CD14-positive monocyte (primary cell): ENCODE results near the gene C1QL2. TPM values are rescaled to one million over a fixed set of nuclear protein-coding genes. Genes with fewer than 3 reads are reported as not detected.

Experiments used
- DNase-seq, 3 donors: peaks; one replicate each; pipeline ENCODE4 v3.0.0-alpha.2; 2011 to 2022
- H2AFZ ChIP-seq: 2 replicates; pipeline ENCODE4 v1.6.0; 2012; ENCODE audit warnings: mild to moderate bottlenecking, low read depth, low read length, inconsistent platforms; ENCODE audit not compliant: insufficient read depth, poor library complexity, severe bottlenecking
- H3K27ac ChIP-seq, 2 donors: 1 replicate in 1 of 2; 2 replicates in 1 of 2; pipeline ENCODE4 v1.5.1; 2012 to 2013; ENCODE audit warnings: low read length in 2 of 2, control low read depth in 1 of 2, inconsistent platforms in 1 of 2, low read depth in 1 of 2, mild to moderate bottlenecking in 1 of 2
- H3K27me3 ChIP-seq, 2 donors: one replicate each; pipeline versions ENCODE4 v1.6.0 to v1.6.1; 2011 to 2013; ENCODE audit warnings: low read length in 2 of 2; ENCODE audit not compliant: control insufficient read depth in 2 of 2, insufficient read depth in 2 of 2
- H3K36me3 ChIP-seq, 2 donors: replicated peaks in 1 of 2; 1 replicate in 1 of 2; 2 replicates in 1 of 2; pipeline versions ENCODE4 v1.5.1 to v1.6.1; 2012 to 2013; ENCODE audit warnings: low read length in 2 of 2, control low read depth in 1 of 2, inconsistent platforms in 1 of 2, mild to moderate bottlenecking in 1 of 2; ENCODE audit not compliant: insufficient read depth in 2 of 2, control insufficient read depth in 1 of 2
- H3K4me1 ChIP-seq, 2 donors: 1 replicate in 1 of 2; 2 replicates in 1 of 2; pipeline versions ENCODE4 v1.5.1 to v1.6.1; 2012 to 2013; ENCODE audit warnings: low read length in 2 of 2, control low read depth in 1 of 2, inconsistent platforms in 1 of 2, mild to moderate bottlenecking in 1 of 2, moderate library complexity in 1 of 2; ENCODE audit not compliant: insufficient read depth in 2 of 2, control insufficient read depth in 1 of 2
- H3K4me2 ChIP-seq: replicated peaks from 2 replicates; pipeline ENCODE3; 2012; ENCODE audit warnings: low read length, moderate library complexity, mild to moderate bottlenecking; ENCODE audit not compliant: poor library complexity, severe bottlenecking; ENCODE audit errors: extremely low read depth
- H3K4me3 ChIP-seq, 3 experiments: fragments of 200-600 bp in 1 of 3; sonication (generic) in 1 of 3; replicated peaks in 1 of 3; 1 replicate in 2 of 3; 2 replicates in 1 of 3; pipeline ENCODE4 v1.5.1; 2011 to 2013; ENCODE audit warnings: low read length in 3 of 3, mild to moderate bottlenecking in 3 of 3, control low read depth in 2 of 3, low read depth in 2 of 3, inconsistent platforms in 1 of 3, moderate library complexity in 1 of 3
- H3K79me2 ChIP-seq: 2 replicates; pipeline ENCODE4 v1.6.0; 2012; ENCODE audit warnings: mild to moderate bottlenecking, control low read depth, inconsistent platforms, low read length, moderate library complexity; ENCODE audit not compliant: insufficient read depth
- H3K9ac ChIP-seq: 2 replicates; pipeline ENCODE4 v1.6.0; 2017; ENCODE audit warnings: low read length, mild to moderate bottlenecking; ENCODE audit not compliant: insufficient read depth, poor library complexity, severe bottlenecking
- H3K9me3 ChIP-seq, 2 donors: replicated peaks in 1 of 2; 1 replicate in 1 of 2; 2 replicates in 1 of 2; pipeline versions ENCODE4 v1.5.1 to v1.6.1; 2012 to 2013; ENCODE audit warnings: low read length in 2 of 2, control low read depth in 1 of 2; ENCODE audit not compliant: control insufficient read depth in 1 of 2, insufficient read depth in 1 of 2
- H4K20me1 ChIP-seq: 2 replicates; pipeline ENCODE4 v1.6.0; 2012; ENCODE audit warnings: mild to moderate bottlenecking, low read length, control low read depth, moderate library complexity; ENCODE audit not compliant: insufficient read depth
- H3K27ac Mint-ChIP-seq, 7 donors: one replicate each; pipeline ENCODE4 v1.8.0; 2020; ENCODE audit warnings: mild to moderate bottlenecking in 7 of 7, mixed read lengths in 7 of 7, moderate library complexity in 6 of 7, inconsistent platforms in 2 of 7
- H3K27me3 Mint-ChIP-seq, 3 donors: one replicate each; pipeline ENCODE4 v1.8.0; 2021 to 2022; ENCODE audit warnings: low read depth in 3 of 3, mild to moderate bottlenecking in 3 of 3, mixed read lengths in 3 of 3, moderate library complexity in 3 of 3, inconsistent platforms in 1 of 3
- H3K36me3 Mint-ChIP-seq, 2 donors: one replicate each; pipeline ENCODE4 v1.8.0; 2020; ENCODE audit warnings: mixed read lengths in 2 of 2, inconsistent platforms in 1 of 2, mild to moderate bottlenecking in 1 of 2
- H3K4me1 Mint-ChIP-seq: one replicate; pipeline ENCODE4 v1.8.0; 2020; ENCODE audit warnings: mild to moderate bottlenecking, mixed read lengths
- H3K4me3 Mint-ChIP-seq, 2 donors: one replicate each; pipeline ENCODE4 v1.8.0; 2020; ENCODE audit warnings: mild to moderate bottlenecking in 2 of 2, mixed read lengths in 2 of 2, moderate library complexity in 1 of 2
- H3K9me3 Mint-ChIP-seq, 7 donors: one replicate each; pipeline ENCODE4 v1.8.0; 2020 to 2022; ENCODE audit warnings: mixed read lengths in 7 of 7, mild to moderate bottlenecking in 6 of 7, moderate library complexity in 6 of 7, inconsistent platforms in 2 of 7
- CTCF ChIP-seq: fragments of 200-600 bp; IDR thresholded peaks from one replicate; pipeline ENCODE4 v1.8.0; 2022; ENCODE audit warnings: antibody characterized with exemption, mild to moderate bottlenecking
- WGBS: methylation state at CpG from one replicate; pipeline ENCODE4 v1.1.5; 2013; ENCODE audit warnings: missing lambda C conversion rate; ENCODE audit not compliant: insufficient coverage; 5-methylcytosine and 5-hydroxymethylcytosine counted together
- intact Hi-C, 2 donors: fragments of 100-400 bp; cut with micrococcal nuclease; formaldehyde crosslinking; loops; one replicate each; pipeline versions ENCODE4 v1.15.0 to v1.15.1; 2023
- polyA plus RNA-seq, 3 donors: library from polyadenylated mRNA; depleted of rRNA in 1 of 3; unstranded in 2 of 3; stranded (reverse) in 1 of 3; fragments of 300-500 nt in 2 of 3; fragments of >200 nt in 1 of 3; fragmentation: Illumina TruSeq in 2 of 3; gene quantifications; 1 replicate in 2 of 3; 2 replicates in 1 of 3; pipeline ENCODE4 v1.2.3, GENCODE V29; 2012 to 2021

Gene C1QL2
- polyA plus RNA-seq, 3 donors: not detected

DNA sequence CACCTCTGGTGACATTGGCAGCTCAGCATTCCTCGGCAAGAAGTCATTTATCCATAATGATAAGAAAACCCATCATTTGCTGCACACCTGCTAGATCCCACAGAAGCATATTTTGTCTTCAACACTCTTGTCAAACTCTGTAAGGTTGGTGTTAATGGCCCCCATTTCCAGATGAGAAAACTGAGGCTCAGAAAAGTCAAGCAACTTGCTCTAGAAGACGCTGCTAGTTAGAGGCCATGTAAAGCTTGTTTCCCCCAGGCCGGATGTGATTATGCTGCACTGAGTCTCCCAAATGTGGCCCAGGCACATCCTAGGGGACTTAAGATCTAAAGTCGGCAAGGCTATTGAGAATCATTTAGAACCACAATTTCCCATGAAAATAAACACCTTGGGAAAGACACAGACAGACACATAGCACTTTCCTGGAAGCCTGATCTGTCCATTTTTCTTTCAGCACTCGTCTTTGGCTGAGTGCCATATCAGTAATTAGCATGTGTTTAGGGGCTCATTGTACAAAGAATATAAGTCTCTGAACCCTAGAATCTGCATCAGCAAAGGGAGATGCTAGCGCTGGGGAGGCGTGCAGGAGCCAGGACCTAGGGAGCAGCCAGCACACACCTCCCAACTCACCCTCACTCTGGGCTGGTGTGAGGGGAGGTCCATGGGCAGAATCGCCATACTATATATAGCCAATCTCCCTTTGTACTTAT lies 39.3 kb downstream of the C1QL2 start:
- intact Hi-C loops: no loop called here
- Histone ChIP-seq H3K4me1 (no peaks in the 10 kb centered on the region), H4K20me1 (no peaks in the 10 kb centered on the region), H3K4me3 (no peak overlapping the region), H3K27ac (no peak overlapping the region), H2AFZ (no peak overlapping the region), H3K36me3 (no peaks in the 10 kb centered on the region), H3K9ac (no peak overlapping the region), H3K9me3 (no peaks in the 10 kb centered on the region), H3K79me2 (no peaks in the 10 kb centered on the region), H3K27me3 (no peaks in the 10 kb centered on the region), H3K4me2 (no peak overlapping the region)
- Mint-ChIP-seq H3K27me3 (peaks cover 14 to 29% (median 20%) of the 10 kb centered on the region in 3 donors), H3K9me3 (no peaks in the 10 kb centered on the region), H3K4me3 (no peak overlapping the region), H3K27ac (no peak overlapping the region), H3K4me1 (no peaks in the 10 kb centered on the region), H3K36me3 (no peaks in the 10 kb centered on the region)
- WGBS: 77% methylated on average over 3 of the region's 8 CpGs
- TF ChIP-seq CTCF: no peak
- no peak for DNase-seq

DNA sequence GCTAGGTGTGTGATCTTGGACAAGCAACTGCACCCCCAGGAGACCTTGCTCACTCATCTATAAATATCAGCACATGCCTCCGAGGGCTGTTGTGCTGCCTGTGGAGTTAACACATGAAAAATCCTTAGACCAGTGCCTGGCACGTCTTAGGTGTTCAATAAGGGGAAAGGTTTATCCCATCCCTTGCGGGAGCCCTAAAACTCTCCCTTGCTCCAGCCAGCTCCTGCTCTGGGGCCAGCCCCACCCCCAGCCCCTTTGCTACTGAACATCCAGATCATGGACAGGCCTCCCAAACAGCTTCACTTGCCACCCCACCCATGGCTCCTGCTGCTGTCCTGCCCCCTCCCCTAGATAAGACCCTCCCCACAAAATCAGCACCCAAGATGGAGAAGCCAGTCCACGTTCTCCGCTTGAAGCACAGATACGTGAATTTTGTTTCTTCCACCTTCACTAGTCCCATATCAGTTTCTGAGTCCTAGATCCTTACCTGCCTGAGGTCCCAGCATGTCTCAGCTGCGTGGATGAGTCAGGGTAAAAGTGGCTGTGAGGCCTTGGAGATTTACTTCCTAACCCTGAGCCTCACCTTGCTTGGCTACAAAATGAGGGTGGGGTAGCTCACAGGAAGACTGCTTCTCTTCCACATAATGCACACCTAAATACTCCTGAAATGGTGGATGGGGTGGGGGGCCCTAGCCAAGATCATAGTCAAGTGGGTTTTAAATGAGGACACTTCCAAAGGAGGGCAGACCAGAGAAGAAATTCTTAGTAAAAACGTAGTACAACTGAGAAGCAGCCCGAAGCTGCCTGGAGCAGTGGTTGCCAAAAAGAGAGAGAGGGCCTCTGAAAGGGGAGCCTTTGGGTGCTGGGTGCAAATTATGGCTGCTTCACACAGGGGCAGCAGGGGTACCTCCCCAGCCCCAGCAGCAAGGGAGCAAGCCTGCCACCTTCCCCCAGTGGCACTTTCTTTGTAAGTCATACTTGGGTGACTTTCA lies 40.4 kb downstream of the C1QL2 start:
- no peak overlapping the region for H3K9ac ChIP-seq
- no peaks in the 10 kb centered on the region for H4K20me1 ChIP-seq
- peak overlapping the region in 1 of 7 donors; percentile 1 for H3K27ac Mint-ChIP-seq
- H3K79me2 ChIP-seq: no peaks in the 10 kb centered on the region
- H3K36me3 Mint-ChIP-seq: no peaks in the 10 kb centered on the region
- no peak overlapping the region for H2AFZ ChIP-seq
- peaks cover 0 to 5% of the 10 kb centered on the region in 2 donors for H3K27me3 ChIP-seq
- TF ChIP-seq CTCF: no peak
- H3K9me3 Mint-ChIP-seq: no peaks in the 10 kb centered on the region
- no peaks in the 10 kb centered on the region for H3K36me3 ChIP-seq
- no peak overlapping the region for H3K4me3 ChIP-seq
- no peak overlapping the region for H3K4me3 Mint-ChIP-seq
- intact Hi-C loops: no loop called here
- no peak for DNase-seq
- H3K4me1 Mint-ChIP-seq: no peaks in the 10 kb centered on the region
- no peaks in the 10 kb centered on the region for H3K9me3 ChIP-seq
- H3K4me1 ChIP-seq: no peaks in the 10 kb centered on the region
- H3K4me2 ChIP-seq: no peak overlapping the region
- peaks cover 15 to 28% (median 16%) of the 10 kb centered on the region in 3 donors for H3K27me3 Mint-ChIP-seq
- WGBS: 98% methylated on average over 5 of the region's 9 CpGs
- no peak overlapping the region for H3K27ac ChIP-seq
